Measurements from ENCODE around the gene CAMTA1.

Gene CAMTA1

DNA sequence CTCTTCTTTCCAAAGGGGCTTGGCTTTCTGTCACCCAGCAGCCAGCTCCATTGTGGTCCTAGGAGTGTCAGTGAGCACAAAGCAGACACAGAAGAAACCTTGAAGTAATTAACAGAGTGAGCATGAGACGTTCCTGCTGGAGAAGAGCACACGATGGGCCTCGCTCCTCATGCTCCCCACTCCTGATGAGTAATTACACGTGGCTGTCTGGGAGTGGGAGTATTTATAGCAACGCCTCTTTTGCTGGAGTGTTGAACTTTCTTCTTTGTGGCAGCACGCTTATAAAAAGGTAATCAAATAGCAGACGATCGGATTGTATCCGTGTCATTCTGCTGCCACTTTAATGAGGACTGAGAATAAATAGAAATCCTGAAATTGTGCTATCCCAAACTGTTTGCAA lies 185.8 kb downstream of the CAMTA1 start:
- TF ChIP-seq, protein P1, sequence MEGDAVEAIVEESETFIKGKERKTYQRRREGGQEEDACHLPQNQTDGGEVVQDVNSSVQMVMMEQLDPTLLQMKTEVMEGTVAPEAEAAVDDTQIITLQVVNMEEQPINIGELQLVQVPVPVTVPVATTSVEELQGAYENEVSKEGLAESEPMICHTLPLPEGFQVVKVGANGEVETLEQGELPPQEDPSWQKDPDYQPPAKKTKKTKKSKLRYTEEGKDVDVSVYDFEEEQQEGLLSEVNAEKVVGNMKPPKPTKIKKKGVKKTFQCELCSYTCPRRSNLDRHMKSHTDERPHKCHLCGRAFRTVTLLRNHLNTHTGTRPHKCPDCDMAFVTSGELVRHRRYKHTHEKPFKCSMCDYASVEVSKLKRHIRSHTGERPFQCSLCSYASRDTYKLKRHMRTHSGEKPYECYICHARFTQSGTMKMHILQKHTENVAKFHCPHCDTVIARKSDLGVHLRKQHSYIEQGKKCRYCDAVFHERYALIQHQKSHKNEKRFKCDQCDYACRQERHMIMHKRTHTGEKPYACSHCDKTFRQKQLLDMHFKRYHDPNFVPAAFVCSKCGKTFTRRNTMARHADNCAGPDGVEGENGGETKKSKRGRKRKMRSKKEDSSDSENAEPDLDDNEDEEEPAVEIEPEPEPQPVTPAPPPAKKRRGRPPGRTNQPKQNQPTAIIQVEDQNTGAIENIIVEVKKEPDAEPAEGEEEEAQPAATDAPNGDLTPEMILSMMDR (IDR thresholded peaks at IDR 0.05; ENCODE audit: borderline replicate concordance, insufficient read depth, low read depth, low read length) = no peak
- no peak overlapping the region for H3K4me3 ChIP-seq (ENCODE audit: low read depth, low read length)

DNA sequence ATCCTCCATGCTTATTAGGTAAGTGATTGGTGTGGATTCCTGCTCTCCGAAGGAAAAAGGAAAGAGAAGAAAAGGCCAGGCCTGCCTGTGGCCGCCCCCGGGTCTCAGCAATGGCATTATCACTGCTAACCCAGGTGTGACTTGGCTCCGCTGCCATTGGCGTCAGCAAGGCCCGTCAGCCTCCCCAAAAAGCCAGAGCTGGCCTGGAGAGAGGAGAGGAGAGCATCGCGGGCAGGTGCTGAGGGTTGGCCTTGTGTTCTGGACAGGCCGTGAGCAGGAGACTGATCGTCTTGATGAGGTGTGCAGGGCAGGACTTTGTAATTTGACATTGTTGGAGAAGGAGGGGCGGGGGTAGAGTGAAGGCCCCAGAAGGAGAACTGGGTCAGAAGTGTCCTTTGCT lies 186.4 kb downstream of the CAMTA1 start:
- TF ChIP-seq, protein P1 (IDR thresholded peaks at IDR 0.05; ENCODE audit: borderline replicate concordance, insufficient read depth, low read depth, low read length) = no peak
- no peak overlapping the region for H3K4me3 ChIP-seq (ENCODE audit: low read depth, low read length)

DNA sequence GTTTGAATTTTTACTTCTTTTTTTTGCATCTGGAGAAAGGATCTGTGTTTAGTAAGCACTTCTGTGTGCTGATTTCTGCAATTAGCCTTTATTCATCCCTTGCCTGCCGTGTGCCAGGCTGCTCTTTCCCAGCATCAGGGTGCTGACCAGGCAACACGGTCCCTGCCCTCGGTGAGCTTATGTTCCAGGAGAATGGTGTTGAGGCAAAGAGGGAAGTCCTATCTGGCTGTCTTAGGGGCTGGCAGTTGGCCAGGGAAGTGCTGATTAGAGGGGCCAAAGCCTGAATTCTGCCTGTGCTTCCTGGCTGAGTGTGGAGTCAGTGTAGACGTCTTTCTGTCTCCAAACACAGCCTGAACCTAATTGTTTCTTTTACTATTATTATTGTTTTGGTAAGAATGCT lies 187.1 kb downstream of the CAMTA1 start:
- no peak overlapping the region for H3K4me3 ChIP-seq (ENCODE audit: low read depth, low read length)
- TF ChIP-seq, protein P1 (IDR thresholded peaks at IDR 0.05; ENCODE audit: borderline replicate concordance, insufficient read depth, low read depth, low read length) = no peak

DNA sequence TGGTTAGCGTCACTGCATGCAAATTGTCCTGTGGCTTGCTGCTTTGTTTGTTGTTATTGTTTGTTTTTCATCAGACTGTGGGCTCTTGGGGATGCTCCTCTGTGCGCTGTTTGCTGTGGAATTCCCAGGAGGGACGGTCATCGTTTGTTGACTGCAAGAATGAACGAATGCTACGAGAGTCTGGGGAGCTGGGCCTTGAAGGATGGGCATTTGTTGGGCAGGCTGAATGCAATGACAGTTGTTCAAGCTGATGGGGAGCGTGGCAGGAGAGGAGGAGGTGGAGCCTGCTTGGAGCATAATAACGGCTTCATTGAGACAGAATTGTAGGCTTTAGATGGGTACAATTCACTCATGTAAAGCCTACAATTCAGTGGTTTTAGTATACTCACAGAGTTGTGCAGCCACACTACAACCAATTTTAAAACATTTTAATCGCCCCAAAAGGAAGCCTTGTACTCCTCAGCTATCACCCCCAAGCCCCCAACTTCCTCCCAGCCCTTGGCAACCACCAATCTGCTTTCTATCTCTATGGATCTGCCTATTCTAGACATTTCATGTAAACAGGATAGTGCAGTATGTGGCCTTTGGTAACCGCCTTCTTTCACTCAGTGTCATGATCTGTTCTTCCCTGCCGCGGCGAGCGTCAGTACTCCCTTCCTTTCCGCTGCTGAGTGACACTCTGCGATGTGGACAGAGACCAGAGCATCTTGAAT lies 190.2 kb downstream of the CAMTA1 start:
- TF ChIP-seq, protein P1 (IDR thresholded peaks at IDR 0.05; ENCODE audit: borderline replicate concordance, insufficient read depth, low read depth, low read length) = no peak
- no peak overlapping the region for H3K4me3 ChIP-seq (ENCODE audit: low read depth, low read length)

GRCh38 chr1:6976044-6976375 lies 190.8 kb downstream of the CAMTA1 start:
- TF ChIP-seq, protein P1 (IDR thresholded peaks at IDR 0.05; ENCODE audit: borderline replicate concordance, insufficient read depth, low read depth, low read length) = no peak
- no peak overlapping the region for H3K4me3 ChIP-seq (ENCODE audit: low read depth, low read length)

DNA sequence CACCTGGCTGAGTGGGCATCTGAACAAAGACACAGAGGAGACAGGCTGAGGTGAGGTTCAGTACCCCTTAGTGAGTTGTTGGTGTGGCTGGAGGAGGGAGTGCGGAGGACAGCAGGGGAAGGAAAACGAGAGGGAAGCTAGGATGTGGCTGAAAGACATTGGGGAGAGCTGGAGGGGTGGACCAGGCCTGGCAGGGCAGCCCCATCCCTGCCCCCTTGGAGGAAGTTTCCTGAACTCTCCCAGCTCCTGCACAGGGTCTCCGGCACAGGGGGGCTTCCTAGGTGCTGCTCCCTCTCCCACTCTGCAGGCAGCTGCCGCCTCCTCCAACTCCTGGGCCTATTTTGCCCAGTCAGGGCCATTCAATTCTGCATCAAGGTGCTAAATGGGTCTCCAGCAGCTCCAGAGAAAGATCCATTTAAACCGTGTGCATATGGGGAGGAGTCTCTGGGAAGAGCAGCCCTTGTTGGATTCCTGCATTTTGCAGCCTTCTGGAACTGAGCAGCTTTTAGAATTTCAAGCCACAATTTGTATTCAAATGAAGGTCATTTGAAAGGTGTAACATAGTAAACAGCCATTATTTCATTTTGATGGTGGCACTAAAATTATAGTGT lies 193.9 kb downstream of the CAMTA1 start:
- TF ChIP-seq, protein P1 (IDR thresholded peaks at IDR 0.05; ENCODE audit: borderline replicate concordance, insufficient read depth, low read depth, low read length) = no peak
- no peak overlapping the region for H3K4me3 ChIP-seq (ENCODE audit: low read depth, low read length)

- H3K4me3 ChIP-seq (ENCODE audit: low read depth, low read length) = no peak overlapping the region
- TF ChIP-seq, protein P1 (IDR thresholded peaks at IDR 0.05; ENCODE audit: borderline replicate concordance, insufficient read depth, low read depth, low read length) = no peak
Measured at GRCh38 chr1:6981595-6981994, 196.3 kb downstream of the CAMTA1 start.
